Measurements from ENCODE around the gene AP2A2.

- no peak for TF ChIP-seq CTCF (conservative IDR thresholded peaks at IDR 0.05; ENCODE audit: low read length)
- TF ChIP-seq EZH2phosphoT487 (IDR thresholded peaks at IDR 0.05; ENCODE audit: borderline replicate concordance): no peak
These were observed 8.2 kb upstream of the AP2A2 start for GRCh38 chr11:917426-917825.

Measured in Loucy (cell line).